ENCODE measurements around the gene RERE.

DNA sequence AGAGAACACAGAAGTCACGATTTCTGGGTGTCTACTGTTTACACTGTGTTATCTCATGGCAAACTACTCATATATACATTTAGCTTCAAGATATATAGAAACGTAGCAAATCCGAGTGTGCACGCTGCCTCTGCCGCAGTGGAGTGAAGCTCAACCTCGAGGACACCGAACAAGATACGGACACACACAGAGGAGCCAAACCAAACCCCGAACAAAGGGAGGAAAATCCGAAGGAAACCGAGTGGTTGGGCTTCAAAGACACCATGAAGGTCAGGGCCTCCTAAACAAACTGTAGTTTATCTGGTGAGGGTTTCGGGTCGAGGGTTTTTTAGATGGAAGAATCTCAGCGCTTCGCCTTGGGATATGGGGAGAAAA, 465.0 kb downstream of the RERE start:
- TF ChIP-seq CTCF (IDR thresholded peaks at IDR 0.05): no peak
- no peak for TF ChIP-seq POLR2A (IDR thresholded peaks at IDR 0.05)
- TF ChIP-seq EP300 (IDR thresholded peaks at IDR 0.05): no peak
